ENCODE results near the gene TUBA3C.

The TUBA3C gene

DNA sequence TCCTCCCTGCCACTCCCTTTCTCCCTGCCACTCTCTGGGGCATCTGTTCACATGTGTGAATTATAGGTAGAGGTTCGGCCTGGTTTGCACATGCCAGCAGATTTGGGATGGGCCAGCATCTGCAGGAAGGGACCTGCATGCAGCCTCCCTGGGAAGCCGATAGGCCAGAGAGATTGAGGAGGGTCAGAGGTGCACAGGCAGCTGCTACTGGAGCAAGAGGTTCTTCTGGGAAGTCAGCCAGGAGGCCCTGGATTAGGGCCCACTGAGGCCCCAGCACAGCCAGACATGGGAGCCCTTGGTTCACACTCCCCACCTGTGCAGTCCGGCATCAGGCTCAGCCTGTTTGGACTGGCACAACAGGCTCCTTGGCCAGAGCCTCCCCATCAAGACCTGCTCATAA, 12.1 kb downstream of the TUBA3C start:
- no peak for TF ChIP-seq PAX5 (IDR thresholded peaks at IDR 0.05; ENCODE audit: insufficient read depth, low read length, severe bottlenecking)
- TF ChIP-seq TAF1 (IDR thresholded peaks at IDR 0.05; ENCODE audit: low read depth, low read length): no peak
- no peak for TF ChIP-seq SPI1 (IDR thresholded peaks at IDR 0.05; ENCODE audit: low read depth, low read length)
- no peak for TF ChIP-seq POU2F2 (IDR thresholded peaks at IDR 0.05; ENCODE audit: low read depth, low read length)
- no peak for TF ChIP-seq POLR2AphosphoS5 (IDR thresholded peaks at IDR 0.05; ENCODE audit: low read depth, low read length)
- no peak for TF ChIP-seq POLR2A (IDR thresholded peaks at IDR 0.05; ENCODE audit: low read depth, low read length)

GRCh38 chr13:19161308-19161707, 20.3 kb downstream of the TUBA3C start:
- FAIRE-seq: no peak
- no peak for TF ChIP-seq POU2F2 (IDR thresholded peaks at IDR 0.05; ENCODE audit: low read depth, low read length)
- TF ChIP-seq PAX5 (IDR thresholded peaks at IDR 0.05; ENCODE audit: insufficient read depth, low read length, severe bottlenecking): no peak
- TF ChIP-seq SPI1 (IDR thresholded peaks at IDR 0.05; ENCODE audit: low read depth, low read length): no peak
- TF ChIP-seq POLR2A (IDR thresholded peaks at IDR 0.05; ENCODE audit: low read depth, low read length): no peak
- TF ChIP-seq TAF1 (IDR thresholded peaks at IDR 0.05; ENCODE audit: low read depth, low read length): no peak
- no peak for TF ChIP-seq POLR2AphosphoS5 (IDR thresholded peaks at IDR 0.05; ENCODE audit: low read depth, low read length)

More for the DNA sequence above, 12.1 kb downstream of the TUBA3C start:
- DNase-seq (ENCODE audit: insufficient read length, low spot score) (no peak), FAIRE-seq (no peak)

DNA sequence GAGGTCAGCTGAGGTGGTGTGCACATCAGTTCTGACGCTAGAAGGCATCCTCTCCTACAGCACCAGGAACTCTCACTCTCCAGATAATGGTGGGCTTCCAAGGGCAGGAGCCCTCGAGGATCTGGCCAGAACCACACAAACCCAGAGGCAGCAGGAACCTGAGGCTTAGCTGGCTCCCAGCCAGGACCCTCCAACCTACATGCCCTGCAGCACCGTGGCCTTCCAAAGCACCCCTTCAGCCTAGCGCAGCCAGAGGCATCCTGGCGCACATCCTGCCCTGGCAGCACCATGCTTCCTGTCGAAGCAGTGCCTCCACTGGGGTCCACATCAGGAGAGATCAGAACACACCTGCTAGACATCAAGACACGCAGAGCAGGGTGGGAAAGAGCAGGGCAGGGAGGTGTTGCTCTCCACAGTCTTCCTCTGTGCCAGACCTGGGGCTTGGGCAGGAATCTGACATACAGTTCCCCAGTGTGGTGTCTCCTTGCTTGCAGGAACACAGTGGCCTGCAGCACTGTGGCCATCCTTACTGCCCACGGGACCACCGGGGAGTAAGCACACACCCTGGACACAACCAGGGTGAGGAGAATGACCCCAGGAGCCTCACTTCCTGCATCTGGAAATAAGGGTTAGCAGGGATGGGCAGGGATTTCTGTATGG, 21.7 kb downstream of the TUBA3C start:
- TF ChIP-seq POU2F2 (IDR thresholded peaks at IDR 0.05; ENCODE audit: low read depth, low read length) (no peak), TAF1 (IDR thresholded peaks at IDR 0.05; ENCODE audit: low read depth, low read length) (no peak), PAX5 (IDR thresholded peaks at IDR 0.05; ENCODE audit: insufficient read depth, low read length, severe bottlenecking) (no peak), POLR2AphosphoS5 (IDR thresholded peaks at IDR 0.05; ENCODE audit: low read depth, low read length) (no peak), POLR2A (IDR thresholded peaks at IDR 0.05; ENCODE audit: low read depth, low read length) (no peak), SPI1 (IDR thresholded peaks at IDR 0.05; ENCODE audit: low read depth, low read length) (no peak)
- DNase-seq (ENCODE audit: insufficient read length, low spot score) (no peak), FAIRE-seq (no peak)

More at GRCh38 chr13:19161308-19161707, 20.3 kb downstream of the TUBA3C start:
- DNase-seq (ENCODE audit: insufficient read length, low spot score): no peak

- no peak for TF ChIP-seq PAX5 (IDR thresholded peaks at IDR 0.05; ENCODE audit: insufficient read depth, low read length, severe bottlenecking)
- TF ChIP-seq POLR2AphosphoS5 (IDR thresholded peaks at IDR 0.05; ENCODE audit: low read depth, low read length): no peak
- no peak for TF ChIP-seq SPI1 (IDR thresholded peaks at IDR 0.05; ENCODE audit: low read depth, low read length)
- TF ChIP-seq TAF1 (IDR thresholded peaks at IDR 0.05; ENCODE audit: low read depth, low read length): no peak
- no peak for TF ChIP-seq POLR2A (IDR thresholded peaks at IDR 0.05; ENCODE audit: low read depth, low read length)
- no peak for TF ChIP-seq POU2F2 (IDR thresholded peaks at IDR 0.05; ENCODE audit: low read depth, low read length)
- no peak for DNase-seq (ENCODE audit: insufficient read length, low spot score)
- no peak for FAIRE-seq
Observed at GRCh38 chr13:19159181-19159580, 22.4 kb downstream of the TUBA3C start.

DNA sequence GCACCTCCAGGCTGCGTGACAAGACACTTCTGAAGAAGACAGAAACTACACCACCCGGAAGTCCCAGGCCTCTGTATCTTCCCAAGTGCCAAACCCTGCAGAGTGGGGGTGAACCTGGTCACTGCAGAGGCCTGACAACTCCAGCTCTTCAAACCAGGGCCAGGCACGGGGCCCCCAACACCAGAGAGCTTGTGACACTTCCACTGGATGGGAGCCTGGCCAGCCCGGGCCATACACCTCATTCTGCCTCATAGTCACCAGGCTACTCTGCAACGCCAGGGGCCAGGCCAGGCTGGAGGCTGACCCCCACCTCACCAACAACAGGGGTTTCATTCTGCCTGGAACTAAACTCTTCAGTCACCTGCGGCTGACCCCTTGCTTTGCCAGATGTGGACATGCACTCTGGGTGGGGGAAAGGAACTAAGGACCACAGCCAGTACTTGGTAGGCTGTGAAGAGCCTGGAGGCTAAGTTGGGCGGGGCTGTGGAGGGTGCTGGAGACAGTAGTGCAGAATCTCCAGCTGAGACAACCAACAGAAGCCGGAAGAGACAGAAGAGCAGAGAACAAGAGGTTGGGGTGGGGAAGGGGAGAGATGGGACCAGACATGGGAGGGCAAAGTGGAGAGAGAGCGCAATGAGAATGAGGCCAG, 23.0 kb downstream of the TUBA3C start:
- no peak for FAIRE-seq
- no peak for DNase-seq (ENCODE audit: insufficient read length, low spot score)
- TF ChIP-seq TAF1 (IDR thresholded peaks at IDR 0.05; ENCODE audit: low read depth, low read length): no peak
- no peak for TF ChIP-seq SPI1 (IDR thresholded peaks at IDR 0.05; ENCODE audit: low read depth, low read length)
- TF ChIP-seq PAX5 (IDR thresholded peaks at IDR 0.05; ENCODE audit: insufficient read depth, low read length, severe bottlenecking): no peak
- TF ChIP-seq POLR2AphosphoS5 (IDR thresholded peaks at IDR 0.05; ENCODE audit: low read depth, low read length): no peak
- no peak for TF ChIP-seq POLR2A (IDR thresholded peaks at IDR 0.05; ENCODE audit: low read depth, low read length)
- no peak for TF ChIP-seq POU2F2 (IDR thresholded peaks at IDR 0.05; ENCODE audit: low read depth, low read length)

GRCh38 chr13:19158006-19158405, 23.6 kb downstream of the TUBA3C start:
- no peak for TF ChIP-seq PAX5 (IDR thresholded peaks at IDR 0.05; ENCODE audit: insufficient read depth, low read length, severe bottlenecking)
- FAIRE-seq (no peak), DNase-seq (ENCODE audit: insufficient read length, low spot score) (no peak)

GRCh38 chr13:19157461-19157860, 24.2 kb downstream of the TUBA3C start:
- TF ChIP-seq TAF1 (IDR thresholded peaks at IDR 0.05; ENCODE audit: low read depth, low read length) (no peak), PAX5 (IDR thresholded peaks at IDR 0.05; ENCODE audit: insufficient read depth, low read length, severe bottlenecking) (no peak), POLR2A (IDR thresholded peaks at IDR 0.05; ENCODE audit: low read depth, low read length) (no peak), POLR2AphosphoS5 (IDR thresholded peaks at IDR 0.05; ENCODE audit: low read depth, low read length) (no peak), SPI1 (IDR thresholded peaks at IDR 0.05; ENCODE audit: low read depth, low read length) (no peak), POU2F2 (IDR thresholded peaks at IDR 0.05; ENCODE audit: low read depth, low read length) (no peak)
- DNase-seq (ENCODE audit: insufficient read length, low spot score): no peak
- FAIRE-seq: no peak

- no peak for DNase-seq (ENCODE audit: insufficient read length, low spot score)
- FAIRE-seq: no peak
- TF ChIP-seq SPI1 (IDR thresholded peaks at IDR 0.05; ENCODE audit: low read depth, low read length): no peak
- no peak for TF ChIP-seq PAX5 (IDR thresholded peaks at IDR 0.05; ENCODE audit: insufficient read depth, low read length, severe bottlenecking)
- TF ChIP-seq POLR2A (IDR thresholded peaks at IDR 0.05; ENCODE audit: low read depth, low read length): no peak
- no peak for TF ChIP-seq POLR2AphosphoS5 (IDR thresholded peaks at IDR 0.05; ENCODE audit: low read depth, low read length)
- TF ChIP-seq TAF1 (IDR thresholded peaks at IDR 0.05; ENCODE audit: low read depth, low read length): no peak
- TF ChIP-seq POU2F2 (IDR thresholded peaks at IDR 0.05; ENCODE audit: low read depth, low read length): no peak
Observed at GRCh38 chr13:19156013-19156825, 25.4 kb downstream of the TUBA3C start.

- FAIRE-seq: no peak
- no peak for DNase-seq (ENCODE audit: insufficient read length, low spot score)
- no peak for TF ChIP-seq PAX5 (IDR thresholded peaks at IDR 0.05; ENCODE audit: insufficient read depth, low read length, severe bottlenecking)
- TF ChIP-seq POLR2AphosphoS5 (IDR thresholded peaks at IDR 0.05; ENCODE audit: low read depth, low read length): no peak
- TF ChIP-seq TAF1 (IDR thresholded peaks at IDR 0.05; ENCODE audit: low read depth, low read length): no peak
- no peak for TF ChIP-seq POU2F2 (IDR thresholded peaks at IDR 0.05; ENCODE audit: low read depth, low read length)
Observed at GRCh38 chr13:19155321-19155861, 26.2 kb downstream of the TUBA3C start.
